NCI-H2227 treated with DMSO at 0.1 percent for 48 hours (cell line): Measurements from ENCODE around the gene SLC6A8.
A peak's percentile ranks its signal among the peaks of the same experiment; 100 is the strongest.
"Not testable (repeated sequence)": the region's sequence is repeated elsewhere in the genome, so short reads cannot be mapped to it uniquely, and the experiment has no call there.

Experiments
- DNase-seq: peaks from one replicate; lab custom pipeline; 2025; lab: John Stamatoyannopoulos, UW

SLC6A8 gene

DNA sequence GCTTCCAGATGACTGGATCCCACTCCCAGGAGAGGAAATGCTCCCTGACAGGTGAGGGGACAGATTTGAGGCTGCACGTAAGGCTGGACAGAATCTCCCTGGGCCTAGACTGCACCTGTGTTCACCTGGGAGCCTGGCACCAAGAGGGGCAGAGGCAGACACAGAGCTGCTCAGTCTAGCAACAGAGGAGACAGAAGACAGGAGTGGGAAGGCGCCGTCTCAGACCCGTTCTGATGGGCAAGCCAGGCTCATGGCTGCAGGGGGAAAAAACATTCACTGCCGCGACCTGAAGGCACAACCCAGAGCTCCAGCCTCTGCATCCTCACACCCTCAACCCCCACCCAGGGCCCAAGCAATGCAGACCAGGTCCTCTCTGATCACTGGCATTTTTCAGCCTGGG lies 19.7 kb downstream of the SLC6A8 start:
- no peak for DNase-seq

DNA sequence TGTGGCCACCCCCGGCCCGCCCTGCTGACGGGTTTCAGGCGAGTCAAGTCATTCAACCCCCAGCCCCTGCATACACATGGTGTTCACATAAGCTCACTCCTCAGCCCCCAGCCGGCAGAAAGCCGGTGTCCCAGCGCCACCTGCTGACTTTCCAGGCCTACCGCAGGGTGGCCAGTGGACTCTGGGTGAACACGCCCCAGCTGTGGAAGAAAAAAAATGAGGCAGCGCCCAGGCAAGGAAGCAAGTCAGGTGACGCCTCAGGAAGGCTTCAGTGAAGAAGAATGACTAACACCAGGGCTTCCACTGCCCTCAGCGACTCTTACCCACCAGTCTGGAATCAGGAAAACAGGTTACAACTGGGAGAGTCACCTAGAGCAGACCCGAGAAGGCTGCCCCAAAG lies 20.7 kb downstream of the SLC6A8 start:
- peak; percentile 55 for DNase-seq

DNA sequence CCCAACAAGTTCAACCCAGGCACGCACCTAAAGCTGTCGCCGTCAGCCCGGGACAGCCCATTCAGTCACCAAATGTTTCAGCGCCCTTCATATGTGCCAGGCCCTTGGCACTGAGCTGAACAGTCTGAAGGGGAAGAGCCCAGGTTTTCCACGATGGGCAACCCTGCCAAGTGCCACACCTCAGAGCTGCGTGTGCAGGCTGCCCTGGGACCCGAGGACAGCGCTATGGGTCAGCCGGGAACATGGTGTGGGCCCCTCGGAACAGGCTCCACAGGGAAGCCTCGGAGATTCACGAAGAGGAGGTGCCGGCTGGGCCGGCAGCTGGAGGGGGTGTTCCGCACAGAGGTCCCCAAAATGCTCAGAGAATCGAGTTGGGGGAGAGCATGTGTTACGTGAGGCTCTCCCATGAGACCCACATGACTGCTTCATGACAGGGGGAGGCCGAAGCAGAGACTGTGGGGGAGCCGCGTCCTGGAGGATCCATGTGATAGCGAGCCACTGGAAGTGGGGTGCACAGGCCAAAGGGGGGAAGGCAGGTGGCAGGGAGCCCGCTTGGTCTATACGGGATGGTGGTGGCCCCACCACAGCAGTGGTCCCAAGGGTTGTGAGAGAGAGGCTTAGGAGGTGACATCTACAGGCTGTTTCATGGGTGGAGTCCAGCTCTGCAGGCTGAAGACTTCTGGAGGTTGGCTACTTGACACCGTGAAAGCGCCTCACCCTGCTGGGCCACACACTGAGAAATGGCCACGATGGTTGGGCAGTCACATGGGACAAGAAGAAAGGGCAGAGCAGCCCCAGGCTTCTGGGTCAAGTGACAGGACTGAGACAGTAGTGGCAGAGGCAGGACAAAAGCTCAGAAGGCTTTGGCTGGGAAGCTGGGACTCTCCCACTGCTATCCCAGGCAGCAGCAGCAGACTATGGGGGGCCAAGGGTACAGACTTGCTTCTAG lies 22.3 kb downstream of the SLC6A8 start:
- DNase-seq: no peak

DNA sequence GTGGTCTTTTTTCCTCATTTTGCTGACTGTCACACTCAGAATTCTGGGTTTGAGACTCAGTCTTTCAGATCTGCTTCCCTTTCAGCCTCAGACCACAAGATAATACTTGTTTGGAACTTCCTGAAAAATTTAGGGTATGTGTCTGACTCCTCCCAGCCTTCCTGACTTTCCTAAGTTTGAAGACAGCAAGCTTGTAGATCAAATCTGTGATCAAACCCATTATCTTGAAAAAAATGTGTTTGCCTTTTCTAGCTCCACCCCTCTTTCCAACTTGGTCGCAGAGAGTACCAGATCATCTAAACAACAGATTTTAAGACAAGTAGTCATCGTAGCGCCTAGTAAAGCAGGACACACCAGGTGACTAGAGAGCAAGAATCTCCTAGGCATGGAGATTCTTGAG lies 26.5 kb downstream of the SLC6A8 start:
- no peak for DNase-seq

DNA sequence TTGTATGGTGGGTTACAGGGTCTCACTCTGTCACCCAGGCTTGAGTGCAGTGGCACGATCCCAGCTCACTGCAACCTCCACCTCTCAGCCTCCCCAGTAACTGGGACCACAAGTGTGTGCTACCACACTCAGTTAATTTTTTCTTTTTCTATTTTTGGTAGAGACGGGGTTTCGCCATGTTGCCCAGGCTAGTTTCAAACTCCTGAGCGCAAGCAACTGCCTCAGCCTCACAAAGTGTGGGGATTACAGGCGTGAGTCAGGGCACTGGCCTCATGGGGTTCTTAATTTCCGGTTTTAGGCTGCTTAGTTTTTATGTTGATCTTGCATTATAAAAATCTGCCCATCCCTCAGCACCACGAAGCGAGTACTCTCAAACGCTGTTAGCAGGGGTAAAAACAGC lies 29.7 kb downstream of the SLC6A8 start:
- no peak for DNase-seq

DNA sequence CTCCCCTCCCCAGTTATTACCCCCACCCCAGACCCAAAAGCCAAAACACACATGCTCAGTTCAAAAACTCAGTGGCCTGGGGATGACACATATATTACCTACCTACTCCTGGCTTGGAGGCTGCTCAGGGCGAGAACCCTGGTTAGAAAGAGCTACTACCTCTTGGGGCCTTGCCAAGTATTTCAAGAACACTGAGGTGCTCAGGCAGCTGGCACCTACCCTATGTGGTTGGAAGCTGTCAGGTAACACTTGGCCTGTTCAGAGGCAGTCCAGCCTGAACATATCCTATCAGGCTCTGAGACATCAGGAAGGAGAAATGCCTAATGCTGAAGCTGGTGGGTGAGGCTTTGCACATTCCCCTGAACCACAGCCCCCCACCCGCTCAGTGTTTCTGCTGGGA lies 31.5 kb downstream of the SLC6A8 start:
- no peak for DNase-seq

DNA sequence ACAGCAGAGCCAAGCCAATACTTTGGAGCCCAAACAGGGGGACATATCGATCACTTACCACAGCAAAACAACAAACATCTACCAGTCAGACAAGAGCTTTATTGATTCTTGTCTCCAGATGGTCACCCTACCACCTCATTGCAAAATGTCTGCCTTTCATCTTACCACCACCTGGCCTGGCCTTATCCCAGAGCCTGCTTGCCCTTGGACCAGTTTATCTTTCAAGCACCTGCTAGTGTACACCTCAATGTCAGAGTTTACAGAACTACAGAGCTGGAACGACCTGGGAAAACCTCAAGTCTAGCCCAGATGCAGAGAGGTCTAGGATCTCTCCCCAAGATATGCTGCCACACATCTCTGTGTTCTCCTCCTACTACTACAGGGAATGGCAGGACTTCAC lies 32.0 kb downstream of the SLC6A8 start:
- no peak for DNase-seq

DNA sequence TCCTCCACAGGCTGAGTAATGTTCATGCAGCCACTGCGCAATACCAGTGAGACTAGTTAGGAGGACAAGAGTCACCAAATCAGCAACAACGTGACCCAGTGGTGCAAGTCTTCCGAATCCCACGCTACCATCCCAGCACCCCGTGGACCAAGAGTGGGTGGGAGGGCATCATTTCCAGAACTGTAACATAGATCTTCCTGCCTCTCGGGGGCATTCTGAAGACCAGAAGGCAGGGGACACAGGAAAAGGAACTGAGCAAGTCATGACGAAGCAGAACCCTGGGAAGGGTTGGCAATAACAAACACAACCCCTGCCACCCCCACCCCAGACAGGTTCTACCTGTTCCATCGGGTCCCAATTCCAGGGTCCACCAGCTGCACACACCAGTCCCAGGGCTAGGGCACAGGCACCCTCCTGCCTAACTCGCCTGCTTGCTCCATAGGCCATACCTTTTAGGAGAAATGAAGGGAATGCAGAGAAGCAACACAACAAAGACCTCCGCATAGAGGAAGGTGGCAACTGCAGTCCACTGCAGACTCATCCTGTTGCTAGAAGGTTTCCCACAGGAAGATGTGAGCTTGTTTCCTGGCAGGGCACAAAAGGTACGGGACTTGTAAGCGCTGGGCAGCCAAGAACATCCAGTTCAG lies 35.1 kb downstream of the SLC6A8 start:
- no peak for DNase-seq

DNA sequence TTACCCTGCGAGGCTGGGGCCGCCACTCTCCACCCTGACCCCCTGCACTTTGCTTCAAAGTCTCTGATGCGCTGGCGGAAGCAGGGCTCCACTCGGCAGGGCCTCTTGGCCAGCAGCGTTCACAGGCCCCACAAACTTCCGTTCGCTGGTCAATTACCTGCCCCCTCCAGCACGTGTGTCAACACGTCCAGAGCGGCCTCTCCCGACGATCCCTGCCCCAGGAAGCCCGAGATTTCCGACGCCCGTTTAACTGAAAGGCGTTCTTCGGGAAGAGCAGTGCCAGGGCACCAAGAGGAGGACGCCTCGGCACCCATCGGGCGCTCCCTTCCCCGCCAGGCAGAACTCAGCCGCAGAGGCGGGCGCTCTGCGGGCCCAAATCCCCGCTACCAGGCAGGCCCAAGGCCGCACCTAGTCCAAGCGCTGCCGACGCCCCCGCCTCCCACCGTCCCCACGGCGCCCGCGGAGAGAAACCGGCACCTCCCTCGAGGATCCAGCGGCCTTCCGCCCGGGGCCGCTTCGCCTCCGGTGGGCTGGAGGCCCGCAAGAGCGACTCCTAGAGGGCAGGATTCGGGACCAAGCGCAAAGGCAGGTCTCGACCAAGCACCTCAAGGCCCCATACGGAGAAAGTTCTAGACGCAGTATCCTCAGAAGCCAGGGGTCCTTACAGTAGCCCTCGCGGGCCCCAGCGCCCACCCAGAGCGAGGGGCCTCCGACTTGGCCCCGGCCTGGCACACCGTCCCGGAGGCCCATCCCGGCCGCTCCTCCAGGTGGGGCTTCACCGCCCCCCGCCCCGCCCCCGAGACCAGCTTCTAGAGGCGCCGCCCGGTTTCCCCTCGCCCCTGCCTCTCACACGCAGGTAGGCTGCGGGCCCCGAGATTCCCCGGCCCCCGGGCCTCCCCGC lies 35.9 kb downstream of the SLC6A8 start:
- no peak for DNase-seq

DNA sequence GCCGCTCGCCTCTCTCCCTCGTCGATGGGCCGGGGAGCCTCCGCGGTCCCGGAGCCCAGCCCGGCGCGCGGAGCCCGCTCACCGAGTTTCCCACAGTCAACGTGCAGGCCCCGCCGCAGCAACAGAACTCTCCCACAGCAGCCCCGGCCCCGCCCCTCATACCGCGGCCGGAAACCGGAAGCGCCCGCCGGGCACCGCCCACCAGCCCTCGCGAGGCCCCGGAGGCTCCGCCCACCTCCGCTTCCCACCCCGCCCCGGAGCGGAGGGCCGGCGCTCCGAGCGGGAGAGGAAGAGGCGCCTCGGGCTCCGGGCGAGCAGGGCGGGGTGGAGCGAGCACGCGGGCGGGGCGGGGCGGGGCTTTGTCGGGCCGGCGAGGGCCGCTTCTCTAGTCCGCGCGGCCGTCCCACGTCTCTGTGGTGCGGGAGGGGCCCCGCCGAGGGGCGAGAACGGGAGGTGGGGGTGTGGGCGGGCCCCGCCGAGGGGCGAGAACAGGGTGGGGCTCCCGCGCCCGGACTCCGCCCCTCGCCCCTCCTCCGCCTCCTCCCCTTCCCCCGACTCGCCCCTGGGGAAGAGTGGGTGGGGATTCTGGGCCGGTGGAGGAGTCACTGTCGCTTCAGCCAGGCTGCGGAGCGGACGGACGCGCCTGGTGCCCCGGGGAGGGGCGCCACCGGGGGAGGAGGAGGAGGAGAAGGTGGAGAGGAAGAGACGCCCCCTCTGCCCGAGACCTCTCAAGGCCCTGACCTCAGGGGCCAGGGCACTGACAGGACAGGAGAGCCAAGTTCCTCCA lies 36.7 kb downstream of the SLC6A8 start, which contains the start of the genes ABCD1 and BCAP31:
Gene ABCD1 (plus strand): TSS at position 605 of the 787 bp plus-strand sequence. CDS start 411 bp downstream, outside the sequence.
Gene BCAP31 (minus strand): TSS at position 136 of the 787 bp plus-strand sequence. CDS start 1,143 bp downstream, outside the sequence.
- DNase-seq: peak; percentile 91

DNA sequence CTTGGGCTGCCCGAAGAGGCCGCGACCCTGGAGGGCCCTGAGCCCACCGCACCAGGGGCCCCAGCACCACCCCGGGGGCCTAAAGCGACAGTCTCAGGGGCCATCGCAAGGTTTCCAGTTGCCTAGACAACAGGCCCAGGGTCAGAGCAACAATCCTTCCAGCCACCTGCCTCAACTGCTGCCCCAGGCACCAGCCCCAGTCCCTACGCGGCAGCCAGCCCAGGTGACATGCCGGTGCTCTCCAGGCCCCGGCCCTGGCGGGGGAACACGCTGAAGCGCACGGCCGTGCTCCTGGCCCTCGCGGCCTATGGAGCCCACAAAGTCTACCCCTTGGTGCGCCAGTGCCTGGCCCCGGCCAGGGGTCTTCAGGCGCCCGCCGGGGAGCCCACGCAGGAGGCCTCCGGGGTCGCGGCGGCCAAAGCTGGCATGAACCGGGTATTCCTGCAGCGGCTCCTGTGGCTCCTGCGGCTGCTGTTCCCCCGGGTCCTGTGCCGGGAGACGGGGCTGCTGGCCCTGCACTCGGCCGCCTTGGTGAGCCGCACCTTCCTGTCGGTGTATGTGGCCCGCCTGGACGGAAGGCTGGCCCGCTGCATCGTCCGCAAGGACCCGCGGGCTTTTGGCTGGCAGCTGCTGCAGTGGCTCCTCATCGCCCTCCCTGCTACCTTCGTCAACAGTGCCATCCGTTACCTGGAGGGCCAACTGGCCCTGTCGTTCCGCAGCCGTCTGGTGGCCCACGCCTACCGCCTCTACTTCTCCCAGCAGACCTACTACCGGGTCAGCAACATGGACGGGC lies 37.5 kb downstream of the SLC6A8 start:
- DNase-seq: no peak

DNA sequence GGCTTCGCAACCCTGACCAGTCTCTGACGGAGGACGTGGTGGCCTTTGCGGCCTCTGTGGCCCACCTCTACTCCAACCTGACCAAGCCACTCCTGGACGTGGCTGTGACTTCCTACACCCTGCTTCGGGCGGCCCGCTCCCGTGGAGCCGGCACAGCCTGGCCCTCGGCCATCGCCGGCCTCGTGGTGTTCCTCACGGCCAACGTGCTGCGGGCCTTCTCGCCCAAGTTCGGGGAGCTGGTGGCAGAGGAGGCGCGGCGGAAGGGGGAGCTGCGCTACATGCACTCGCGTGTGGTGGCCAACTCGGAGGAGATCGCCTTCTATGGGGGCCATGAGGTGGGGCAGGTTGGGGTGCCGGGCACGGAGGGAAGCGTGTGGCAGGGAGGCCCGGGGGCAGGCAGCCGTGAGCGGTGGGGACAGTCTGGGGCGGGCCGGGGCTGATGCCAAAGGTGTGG lies 38.1 kb downstream of the SLC6A8 start:
- no peak for DNase-seq

DNA sequence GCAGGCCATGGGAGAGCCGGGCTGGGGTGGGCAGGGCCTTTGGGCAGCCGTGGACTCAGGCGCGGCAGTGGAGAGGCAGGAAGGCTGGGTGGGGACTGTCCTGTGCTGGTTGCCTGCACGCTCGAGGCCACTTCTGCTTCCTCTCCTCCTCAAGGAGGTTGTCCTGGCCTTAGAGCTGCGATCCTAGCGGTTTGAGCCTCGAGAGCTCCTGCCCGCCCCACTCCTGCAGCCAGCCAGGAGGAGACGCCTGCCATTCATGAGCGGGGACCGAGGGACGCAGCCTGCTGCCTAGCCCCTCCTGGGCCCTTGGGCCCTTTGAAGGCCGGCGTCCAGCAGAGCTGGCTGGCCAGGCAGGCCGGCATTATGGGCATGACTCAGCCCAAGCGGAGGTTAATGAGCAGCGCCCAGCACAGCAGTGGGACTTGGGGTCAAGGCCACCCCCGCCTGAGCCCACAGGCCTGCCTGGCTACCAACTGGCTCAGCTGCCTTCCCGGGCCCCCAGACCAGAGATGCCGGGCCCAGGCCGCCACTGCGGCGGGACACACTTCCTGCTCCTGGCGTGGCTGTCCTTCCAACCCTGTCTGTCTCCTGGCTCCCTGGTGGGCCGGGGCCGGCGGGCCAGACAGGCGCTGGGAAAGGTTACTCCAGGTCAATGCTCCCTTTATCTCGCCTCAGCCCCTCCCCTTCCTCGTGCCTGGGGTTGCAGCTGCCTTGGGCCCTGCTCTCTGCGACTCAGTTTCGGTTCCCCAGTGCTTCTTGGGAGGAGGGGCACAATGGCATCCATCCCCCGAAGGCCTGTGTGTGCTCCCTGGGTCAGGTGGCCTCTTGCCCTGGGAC lies 38.8 kb downstream of the SLC6A8 start:
- DNase-seq: no peak

DNA sequence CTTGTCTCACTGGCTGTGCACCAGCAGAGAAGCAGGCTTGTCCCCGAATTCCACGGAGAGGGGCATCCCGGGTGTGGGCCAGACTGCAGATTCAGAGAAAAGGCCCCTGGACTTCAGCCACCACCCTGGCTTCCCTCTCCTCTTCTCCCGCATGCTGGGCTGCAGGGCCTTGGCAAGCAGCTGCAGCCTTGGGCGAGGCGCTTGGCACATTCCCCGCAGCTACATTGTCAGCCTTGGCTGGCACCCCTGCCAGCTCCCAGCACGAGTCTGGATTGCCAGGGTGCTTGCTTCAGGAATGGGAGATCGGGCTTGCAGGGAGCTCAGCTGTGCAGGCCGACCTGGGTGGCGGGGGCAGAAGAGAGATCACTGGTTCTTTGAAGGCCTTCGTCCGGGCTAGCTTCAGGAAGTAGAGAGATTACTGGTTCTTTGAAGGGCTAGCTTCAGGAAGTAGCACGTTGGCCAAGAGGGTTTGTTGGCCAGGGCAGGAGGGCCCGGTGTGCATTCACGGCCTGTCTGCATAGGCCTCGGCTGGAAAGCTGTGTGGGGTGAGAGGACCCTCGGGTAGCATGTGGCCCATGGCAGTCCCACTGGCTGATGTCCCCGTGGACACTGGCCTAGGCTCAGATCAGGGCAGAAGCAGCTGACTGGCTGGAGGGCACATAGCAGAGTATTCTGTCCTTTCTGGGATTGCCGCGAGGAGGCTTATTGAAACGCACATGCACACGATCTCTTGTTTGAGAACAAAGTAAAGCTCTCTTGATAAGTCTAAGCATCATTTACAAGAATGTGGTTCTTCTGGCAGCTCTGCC lies 39.6 kb downstream of the SLC6A8 start:
- no peak for DNase-seq

DNA sequence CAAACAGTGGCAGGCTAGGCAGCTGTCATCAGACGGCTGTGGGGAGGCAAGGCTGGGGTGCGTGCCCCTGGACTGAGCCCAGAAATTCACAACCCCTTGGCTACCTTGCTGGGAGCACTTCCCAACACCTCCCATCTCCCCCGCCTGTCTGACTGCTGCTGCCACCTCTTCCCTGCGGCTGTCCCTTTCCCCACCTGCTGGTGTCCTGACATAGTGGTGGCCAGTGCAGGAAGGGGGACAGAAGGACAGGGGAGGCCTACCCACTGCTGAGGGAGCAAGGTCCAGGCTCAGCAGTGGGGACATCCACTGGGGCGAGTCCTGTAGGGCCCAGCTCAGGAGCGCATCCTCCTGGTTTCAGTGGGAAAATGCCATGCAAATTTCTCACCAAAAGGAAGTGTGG lies 40.4 kb downstream of the SLC6A8 start:
- no peak for DNase-seq

DNA sequence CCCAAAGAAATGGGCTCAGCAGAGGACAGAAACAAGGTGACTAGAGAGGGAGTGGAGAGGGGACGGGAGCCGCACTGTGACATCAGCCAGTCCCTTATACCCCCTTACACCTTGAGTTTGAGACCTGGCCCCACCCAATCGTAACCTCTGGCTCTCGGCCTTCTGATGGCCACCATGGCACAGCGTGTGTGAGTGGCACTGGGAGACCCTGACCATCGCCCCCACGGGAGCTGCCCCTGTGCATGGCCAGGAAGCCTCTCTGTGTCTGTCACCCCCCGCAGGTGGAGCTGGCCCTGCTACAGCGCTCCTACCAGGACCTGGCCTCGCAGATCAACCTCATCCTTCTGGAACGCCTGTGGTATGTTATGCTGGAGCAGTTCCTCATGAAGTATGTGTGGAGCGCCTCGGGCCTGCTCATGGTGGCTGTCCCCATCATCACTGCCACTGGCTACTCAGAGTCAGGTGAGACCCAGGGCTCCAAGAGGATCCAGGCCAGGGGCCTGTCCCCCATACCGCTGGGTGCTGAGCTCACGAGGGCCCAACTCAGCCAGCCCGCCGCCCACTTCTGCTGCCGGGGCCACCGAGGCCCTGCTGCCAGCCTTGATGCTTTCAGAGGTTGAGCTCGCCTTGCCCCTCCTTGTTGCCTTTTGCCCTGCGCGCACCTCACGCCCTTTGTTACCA lies 41.4 kb downstream of the SLC6A8 start:
- DNase-seq: no peak

DNA sequence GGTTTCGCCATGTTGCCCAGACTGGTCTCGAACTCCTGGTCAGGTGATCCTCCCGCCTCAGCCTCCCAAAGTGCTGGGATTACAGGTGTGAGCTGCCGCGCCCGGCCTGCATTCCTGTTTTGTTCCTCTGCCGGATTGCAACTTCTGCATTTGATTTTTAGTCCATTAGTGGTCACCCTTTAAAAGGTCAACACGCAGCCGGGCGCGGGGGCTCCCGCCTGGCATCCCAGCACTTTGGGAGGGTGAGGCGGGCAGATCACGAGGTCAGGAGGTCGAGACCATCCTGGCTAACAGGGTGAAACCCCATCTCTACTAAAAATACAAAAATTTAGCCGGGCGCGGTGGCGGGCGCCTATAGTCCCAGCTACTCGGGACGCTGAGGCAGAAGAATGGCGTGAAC lies 42.4 kb downstream of the SLC6A8 start:
- not testable (repeated sequence) for DNase-seq
